Body of pancreas (tissue), 4 donors: Measurements from ENCODE around the gene ANKRD44. TPM values are rescaled to one million over a fixed set of nuclear protein-coding genes. Genes with fewer than 3 reads are reported as not detected.
A peak's percentile ranks its signal among the peaks of the same experiment; 100 is the strongest.

ENCODE experiments used
- ATAC-seq: fragments of 150-250 bp; one replicate; pipeline ENCODE4 v1.9.1; 2016
- DNase-seq, 4 donors: peaks; one replicate each; pipeline ENCODE4 v3.0.0-alpha.2; 2019
- H3K27ac ChIP-seq, 4 donors: fragments of 200-600 bp; sonication (generic); 1 replicate in 3 of 4; 2 replicates in 1 of 4; pipeline versions ENCODE4 v1.5.1 to v1.6.1; 2016 to 2019; ENCODE audit warnings: mild to moderate bottlenecking in 1 of 4, mixed read lengths in 1 of 4, moderate library complexity in 1 of 4
- H3K27me3 ChIP-seq, 2 donors: fragments of 200-600 bp; sonication (generic); one replicate each; pipeline ENCODE4 v1.6.0; 2016; ENCODE audit warnings: mild to moderate bottlenecking in 1 of 2
- H3K36me3 ChIP-seq, 2 donors: fragments of 200-600 bp; sonication (generic); replicated peaks in 1 of 2; 2 replicates each; pipeline ENCODE4 v1.5.1; 2016; ENCODE audit warnings: low read depth in 2 of 2; ENCODE audit not compliant: insufficient read depth in 1 of 2
- H3K4me1 ChIP-seq: fragments of 200-600 bp; sonication (generic); one replicate; pipeline ENCODE4 v1.6.0; 2016
- H3K4me3 ChIP-seq, 2 donors: fragments of 200-600 bp; sonication (generic); 1 replicate in 1 of 2; 2 replicates in 1 of 2; pipeline ENCODE4 v1.5.1; 2016 to 2019
- H3K9me3 ChIP-seq, 3 donors: fragments of 200-600 bp; sonication (generic); 1 replicate in 2 of 3; 2 replicates in 1 of 3; pipeline ENCODE4 v1.5.1; 2016
- POLR2A ChIP-seq, 3 donors: fragments of 450-650 bp; IDR thresholded peaks; one replicate each; pipeline ENCODE4 v1.6.1; 2016; ENCODE audit warnings: antibody characterized with exemption in 3 of 3, mild to moderate bottlenecking in 2 of 3
- WGBS, 2 donors: methylation state at CpG; one replicate each; pipeline ENCODE4 v1.1.5; 2017; 5-methylcytosine and 5-hydroxymethylcytosine counted together
- intact Hi-C: fragments of 100-400 bp; cut with DNase I; formaldehyde crosslinking; loops from one replicate; pipeline ENCODE4 v1.15.1; 2023
- total RNA-seq, 2 donors: library from RNA; depleted of rRNA; stranded (reverse); fragments of >200 nt; gene quantifications; one replicate each; pipeline ENCODE4 v1.1.0, GENCODE V29; 2016
- TF ChIP-seq, protein P1 (sequence below), 7 experiments: fragments of 450-650 bp in 4 of 7; fragments of 200-600 bp in 3 of 7; sonication (generic) in 3 of 7; IDR thresholded peaks; one replicate each; pipeline ENCODE4 v1.5.1; 2016 to 2019; ENCODE audit warnings: antibody characterized with exemption in 7 of 7

The ANKRD44 gene
- total RNA-seq, 2 donors from 2014 or later, result 12.2 TPM

DNA sequence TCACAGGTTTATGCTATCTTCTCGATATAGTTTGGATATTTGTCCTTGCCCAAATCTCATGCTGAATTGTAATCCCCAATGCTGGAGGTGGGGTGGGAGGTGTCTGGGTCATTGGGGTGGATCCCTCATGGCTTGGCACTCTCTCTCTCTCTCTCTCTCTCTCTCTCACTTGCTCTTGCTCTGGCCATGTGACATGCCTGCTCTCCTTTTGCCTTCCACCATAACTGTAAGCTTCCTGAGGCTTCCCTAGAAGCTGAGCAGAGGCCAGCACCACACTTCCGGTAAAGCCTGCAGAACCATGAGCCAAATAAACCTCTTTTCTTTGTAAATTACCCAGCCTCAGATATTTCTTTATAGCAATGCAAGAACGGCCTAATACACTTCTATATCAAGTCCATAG is 342.8 kb downstream of the ANKRD44 start:
- no peaks in the 10 kb centered on the region for H3K9me3 ChIP-seq
- intact Hi-C loops, result no loop called here
- no peak overlapping the region for H3K4me3 ChIP-seq
- WGBS, 2 donors, result 81 to 83% methylated on average over 3 of the region's 3 CpGs
- ATAC-seq (no peak), DNase-seq (no peak)
- no peaks in the 10 kb centered on the region for H3K36me3 ChIP-seq
- H3K4me1 ChIP-seq, result peaks cover 47% of the 10 kb centered on the region
- H3K27ac ChIP-seq, result no peak overlapping the region
- TF ChIP-seq, protein P1, sequence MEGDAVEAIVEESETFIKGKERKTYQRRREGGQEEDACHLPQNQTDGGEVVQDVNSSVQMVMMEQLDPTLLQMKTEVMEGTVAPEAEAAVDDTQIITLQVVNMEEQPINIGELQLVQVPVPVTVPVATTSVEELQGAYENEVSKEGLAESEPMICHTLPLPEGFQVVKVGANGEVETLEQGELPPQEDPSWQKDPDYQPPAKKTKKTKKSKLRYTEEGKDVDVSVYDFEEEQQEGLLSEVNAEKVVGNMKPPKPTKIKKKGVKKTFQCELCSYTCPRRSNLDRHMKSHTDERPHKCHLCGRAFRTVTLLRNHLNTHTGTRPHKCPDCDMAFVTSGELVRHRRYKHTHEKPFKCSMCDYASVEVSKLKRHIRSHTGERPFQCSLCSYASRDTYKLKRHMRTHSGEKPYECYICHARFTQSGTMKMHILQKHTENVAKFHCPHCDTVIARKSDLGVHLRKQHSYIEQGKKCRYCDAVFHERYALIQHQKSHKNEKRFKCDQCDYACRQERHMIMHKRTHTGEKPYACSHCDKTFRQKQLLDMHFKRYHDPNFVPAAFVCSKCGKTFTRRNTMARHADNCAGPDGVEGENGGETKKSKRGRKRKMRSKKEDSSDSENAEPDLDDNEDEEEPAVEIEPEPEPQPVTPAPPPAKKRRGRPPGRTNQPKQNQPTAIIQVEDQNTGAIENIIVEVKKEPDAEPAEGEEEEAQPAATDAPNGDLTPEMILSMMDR (IDR thresholded peaks at IDR 0.05), result no peak
- no peak for TF ChIP-seq POLR2A (IDR thresholded peaks at IDR 0.05)
- H3K27me3 ChIP-seq, result no peaks in the 10 kb centered on the region

DNA sequence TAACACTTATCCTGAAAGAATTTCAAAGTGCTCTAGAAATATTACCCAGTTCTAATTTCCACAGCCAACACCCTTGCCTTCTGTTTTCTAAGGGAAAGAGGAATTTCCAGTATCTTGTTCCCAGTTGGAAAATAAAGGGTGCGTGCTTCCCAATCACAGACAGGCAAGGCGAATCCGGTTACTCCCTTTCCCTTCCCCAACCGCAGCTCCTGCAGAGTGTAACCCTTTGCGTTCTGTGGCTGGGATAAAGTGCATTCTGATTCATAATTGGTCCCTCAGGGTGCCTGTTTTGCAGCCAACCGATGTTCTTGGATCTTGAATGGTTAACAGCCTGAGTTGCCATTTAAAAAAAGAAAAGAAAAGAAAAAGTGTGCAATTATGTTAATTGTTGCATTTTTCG is 343.5 kb downstream of the ANKRD44 start:
- Histone ChIP-seq H3K4me1 (peaks cover 47% of the 10 kb centered on the region), H3K27ac (no peak overlapping the region), H3K9me3 (no peaks in the 10 kb centered on the region), H3K27me3 (no peaks in the 10 kb centered on the region), H3K36me3 (no peaks in the 10 kb centered on the region), H3K4me3 (no peak overlapping the region)
- no peak for ATAC-seq
- TF ChIP-seq, protein P1 (IDR thresholded peaks at IDR 0.05), result no peak
- TF ChIP-seq POLR2A (IDR thresholded peaks at IDR 0.05), result no peak
- DNase-seq, result no peak
- intact Hi-C loops, result no loop called here
- 51 to 56% methylated on average over 7 of the region's 7 CpGs for WGBS, 2 donors

DNA sequence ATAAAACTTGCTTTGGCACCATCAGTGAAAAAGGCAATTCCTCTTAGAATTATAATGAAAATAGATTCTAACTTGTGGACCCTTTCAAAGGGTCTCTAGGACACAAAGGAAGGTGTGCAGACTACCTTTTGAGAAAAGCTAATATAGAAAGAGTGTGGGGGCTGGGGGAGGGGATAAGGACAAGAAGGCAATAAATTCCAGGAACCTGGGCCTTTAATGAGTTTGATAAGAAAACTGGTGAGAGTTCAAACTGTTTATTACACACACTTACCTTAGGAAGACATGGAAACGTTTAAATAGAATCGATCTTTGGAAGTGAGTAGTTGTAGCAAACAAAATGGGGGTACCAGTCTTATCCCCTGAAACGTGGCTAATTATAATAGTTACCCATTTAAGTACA is 344.5 kb downstream of the ANKRD44 start:
- Histone ChIP-seq H3K36me3 (no peaks in the 10 kb centered on the region), H3K27me3 (no peaks in the 10 kb centered on the region), H3K4me1 (peaks cover 47% of the 10 kb centered on the region), H3K9me3 (no peaks in the 10 kb centered on the region), H3K27ac (peak overlapping the region; percentile 31 to 62 (median 56)), H3K4me3 (no peak overlapping the region)
- no peak for ATAC-seq
- no peak for DNase-seq
- intact Hi-C loops, result no loop called here
- TF ChIP-seq, protein P1 (IDR thresholded peaks at IDR 0.05), result no peak
- TF ChIP-seq POLR2A (IDR thresholded peaks at IDR 0.05), result no peak
- WGBS, 2 donors, result 17 to 42% methylated on average over 3 of the region's 3 CpGs

DNA sequence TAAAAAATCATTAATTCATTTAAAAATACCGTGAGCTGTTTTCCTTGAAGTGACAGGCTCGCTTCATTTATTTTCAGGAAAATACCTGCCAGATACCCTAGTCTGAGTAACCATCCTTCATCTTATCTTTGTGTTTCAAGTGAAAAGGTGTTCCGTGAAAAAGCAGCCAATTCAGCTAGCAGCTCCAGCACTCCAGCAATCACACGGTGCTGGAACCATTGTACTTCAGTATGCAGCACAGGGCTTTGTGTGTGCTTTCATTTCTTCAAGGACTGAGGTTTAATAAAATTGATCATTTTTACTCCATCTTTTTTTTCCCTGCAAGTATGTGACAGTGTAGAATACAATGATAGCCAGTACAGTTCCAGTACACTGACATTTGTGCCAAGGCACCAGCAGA is 344.9 kb downstream of the ANKRD44 start:
- H3K27ac ChIP-seq, result peak overlapping the region; percentile 31 to 62 (median 56)
- WGBS, 2 donors, result 30 to 38% methylated on average over 4 of the region's 4 CpGs
- no peaks in the 10 kb centered on the region for H3K9me3 ChIP-seq
- peaks cover 47% of the 10 kb centered on the region for H3K4me1 ChIP-seq
- no peaks in the 10 kb centered on the region for H3K36me3 ChIP-seq
- TF ChIP-seq, protein P1 (IDR thresholded peaks at IDR 0.05), result no peak
- no peak for TF ChIP-seq POLR2A (IDR thresholded peaks at IDR 0.05)
- H3K4me3 ChIP-seq, result no peak overlapping the region
- intact Hi-C loops, result no loop called here
- DNase-seq, result peak in 1 of 4 donors; percentile 16
- ATAC-seq, result no peak
- no peaks in the 10 kb centered on the region for H3K27me3 ChIP-seq

DNA sequence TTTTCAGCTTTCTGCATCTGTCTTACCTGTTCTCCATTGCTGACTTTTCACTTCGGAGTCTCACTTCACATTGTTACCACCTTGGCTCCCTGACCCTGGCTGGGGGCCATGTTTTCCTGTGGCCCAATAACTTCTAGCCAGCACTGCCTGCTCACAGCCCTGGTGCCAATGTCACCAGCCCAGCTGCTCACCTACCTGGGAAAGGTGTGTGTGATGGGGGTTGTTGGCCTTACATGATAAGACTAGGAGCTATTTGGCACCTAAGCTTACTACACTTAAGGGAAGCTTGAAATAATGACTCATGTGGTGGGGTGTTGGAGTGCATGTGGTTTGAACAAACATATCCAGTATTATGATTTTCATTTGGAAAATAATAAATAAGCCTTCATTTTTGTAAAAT is 346.6 kb downstream of the ANKRD44 start:
- Histone ChIP-seq H3K9me3 (no peaks in the 10 kb centered on the region), H3K27ac (peak overlapping the region; percentile 49 to 66 (median 60)), H3K36me3 (no peaks in the 10 kb centered on the region), H3K4me3 (no peak overlapping the region), H3K4me1 (peaks cover 54% of the 10 kb centered on the region), H3K27me3 (no peaks in the 10 kb centered on the region)
- 28 to 32% methylated on average over 1 of the region's 1 CpG for WGBS, 2 donors
- ATAC-seq (peak; percentile 99), DNase-seq (peak; percentile 93 to 97 (median 97))
- intact Hi-C loops, result no loop called here
- peak in 2 of 3 donors; percentile 31 to 44 for TF ChIP-seq POLR2A (IDR thresholded peaks at IDR 0.05)
- TF ChIP-seq, protein P1 (IDR thresholded peaks at IDR 0.05), result peak in 1 of 7 experiments; percentile 9
